ENCODE data around the gene SEMA3B.

DNA sequence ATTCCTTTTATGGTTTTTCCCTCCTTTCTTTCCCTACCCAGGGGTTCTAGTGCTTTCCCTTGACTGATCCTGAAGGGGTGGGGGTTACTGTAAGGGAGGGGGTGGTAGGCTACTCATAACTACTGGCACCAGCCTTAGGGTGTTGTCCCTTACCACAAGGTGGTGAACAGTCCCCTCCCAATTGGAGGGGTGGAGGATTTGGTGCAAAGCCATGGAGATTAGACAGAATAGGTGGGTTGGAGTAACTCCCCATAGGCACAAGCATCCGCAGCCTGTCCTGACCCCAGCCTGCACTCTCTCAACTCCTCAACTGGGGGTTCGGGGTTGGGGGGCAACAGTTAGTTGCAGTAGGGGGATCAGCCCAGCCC, 56.1 kb downstream of the SEMA3B start:
- TF ChIP-seq ESRRG (CRISPR knock-in tag; IDR thresholded peaks at IDR 0.05) (no peak), ARNTL (CRISPR knock-in tag; IDR thresholded peaks at IDR 0.05; ENCODE audit: borderline replicate concordance, low read depth) (no peak), ZNF70 (CRISPR knock-in tag; IDR thresholded peaks at IDR 0.05) (no peak), SNAI2 (CRISPR knock-in tag; IDR thresholded peaks at IDR 0.05) (no peak), RARB (CRISPR knock-in tag; IDR thresholded peaks at IDR 0.05) (no peak), TCF4 (CRISPR knock-in tag; IDR thresholded peaks at IDR 0.05; ENCODE audit: borderline replicate concordance) (no peak), PPARA (CRISPR knock-in tag; IDR thresholded peaks at IDR 0.05; ENCODE audit: borderline replicate concordance) (no peak), ZNF565 (CRISPR knock-in tag; conservative IDR thresholded peaks at IDR 0.05; ENCODE audit: low read depth) (no peak), ZC3H10 (CRISPR knock-in tag; IDR thresholded peaks at IDR 0.05) (no peak)
- TF ChIP-seq, protein P1, sequence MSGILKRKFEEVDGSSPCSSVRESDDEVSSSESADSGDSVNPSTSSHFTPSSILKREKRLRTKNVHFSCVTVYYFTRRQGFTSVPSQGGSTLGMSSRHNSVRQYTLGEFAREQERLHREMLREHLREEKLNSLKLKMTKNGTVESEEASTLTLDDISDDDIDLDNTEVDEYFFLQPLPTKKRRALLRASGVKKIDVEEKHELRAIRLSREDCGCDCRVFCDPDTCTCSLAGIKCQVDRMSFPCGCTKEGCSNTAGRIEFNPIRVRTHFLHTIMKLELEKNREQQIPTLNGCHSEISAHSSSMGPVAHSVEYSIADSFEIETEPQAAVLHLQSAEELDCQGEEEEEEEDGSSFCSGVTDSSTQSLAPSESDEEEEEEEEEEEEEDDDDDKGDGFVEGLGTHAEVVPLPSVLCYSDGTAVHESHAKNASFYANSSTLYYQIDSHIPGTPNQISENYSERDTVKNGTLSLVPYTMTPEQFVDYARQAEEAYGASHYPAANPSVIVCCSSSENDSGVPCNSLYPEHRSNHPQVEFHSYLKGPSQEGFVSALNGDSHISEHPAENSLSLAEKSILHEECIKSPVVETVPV (CRISPR knock-in tag; IDR thresholded peaks at IDR 0.05), result no peak
- TF ChIP-seq, protein P2, sequence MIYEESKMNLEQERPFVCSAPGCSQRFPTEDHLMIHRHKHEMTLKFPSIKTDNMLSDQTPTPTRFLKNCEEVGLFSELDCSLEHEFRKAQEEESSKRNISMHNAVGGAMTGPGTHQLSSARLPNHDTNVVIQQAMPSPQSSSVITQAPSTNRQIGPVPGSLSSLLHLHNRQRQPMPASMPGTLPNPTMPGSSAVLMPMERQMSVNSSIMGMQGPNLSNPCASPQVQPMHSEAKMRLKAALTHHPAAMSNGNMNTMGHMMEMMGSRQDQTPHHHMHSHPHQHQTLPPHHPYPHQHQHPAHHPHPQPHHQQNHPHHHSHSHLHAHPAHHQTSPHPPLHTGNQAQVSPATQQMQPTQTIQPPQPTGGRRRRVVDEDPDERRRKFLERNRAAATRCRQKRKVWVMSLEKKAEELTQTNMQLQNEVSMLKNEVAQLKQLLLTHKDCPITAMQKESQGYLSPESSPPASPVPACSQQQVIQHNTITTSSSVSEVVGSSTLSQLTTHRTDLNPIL (CRISPR knock-in tag; IDR thresholded peaks at IDR 0.05; ENCODE audit: low read depth), result no peak
- TF ChIP-seq, protein P3, sequence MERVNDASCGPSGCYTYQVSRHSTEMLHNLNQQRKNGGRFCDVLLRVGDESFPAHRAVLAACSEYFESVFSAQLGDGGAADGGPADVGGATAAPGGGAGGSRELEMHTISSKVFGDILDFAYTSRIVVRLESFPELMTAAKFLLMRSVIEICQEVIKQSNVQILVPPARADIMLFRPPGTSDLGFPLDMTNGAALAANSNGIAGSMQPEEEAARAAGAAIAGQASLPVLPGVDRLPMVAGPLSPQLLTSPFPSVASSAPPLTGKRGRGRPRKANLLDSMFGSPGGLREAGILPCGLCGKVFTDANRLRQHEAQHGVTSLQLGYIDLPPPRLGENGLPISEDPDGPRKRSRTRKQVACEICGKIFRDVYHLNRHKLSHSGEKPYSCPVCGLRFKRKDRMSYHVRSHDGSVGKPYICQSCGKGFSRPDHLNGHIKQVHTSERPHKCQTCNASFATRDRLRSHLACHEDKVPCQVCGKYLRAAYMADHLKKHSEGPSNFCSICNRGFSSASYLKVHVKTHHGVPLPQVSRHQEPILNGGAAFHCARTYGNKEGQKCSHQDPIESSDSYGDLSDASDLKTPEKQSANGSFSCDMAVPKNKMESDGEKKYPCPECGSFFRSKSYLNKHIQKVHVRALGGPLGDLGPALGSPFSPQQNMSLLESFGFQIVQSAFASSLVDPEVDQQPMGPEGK (CRISPR knock-in tag; IDR thresholded peaks at IDR 0.05; ENCODE audit: borderline replicate concordance), result no peak
